Erythroblast (primary cell): Measurements from ENCODE around the gene SIX3.

Experiments
- GATA1 ChIP-seq: IDR thresholded peaks from 2 replicates; pipeline ENCODE4 v1.6.1; 2011; ENCODE audit warnings: low read depth, mild to moderate bottlenecking, control low read depth, low read length, moderate library complexity
- POLR2A ChIP-seq: IDR thresholded peaks from 2 replicates; pipeline ENCODE4 v1.6.1; 2011; ENCODE audit warnings: mild to moderate bottlenecking, low read length

DNA sequence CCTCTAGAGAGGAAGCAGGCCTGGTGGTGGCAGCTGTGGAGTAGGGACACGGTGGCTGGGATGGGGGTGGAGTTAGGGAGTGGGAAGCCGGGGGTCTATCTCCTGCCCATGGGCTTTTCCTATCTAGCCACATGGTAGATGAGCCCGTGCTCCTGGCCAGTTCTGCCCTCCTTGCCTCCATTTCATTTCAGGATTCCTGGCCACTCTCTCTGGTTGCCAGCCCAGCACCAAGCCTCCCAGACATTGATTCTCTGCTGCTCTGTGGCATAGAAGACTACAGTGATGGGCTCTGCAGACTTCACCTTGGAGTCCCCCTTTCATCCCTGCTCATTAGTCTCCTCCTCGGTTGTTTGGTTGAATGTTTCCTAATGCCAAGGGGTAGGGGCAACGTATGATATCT is 19.4 kb downstream of the SIX3 start:
- TF ChIP-seq POLR2A (no peak), GATA1 (no peak)
